ENCODE measurements around the gene MCM7. TPM values are rescaled to one million over a fixed set of nuclear protein-coding genes. Genes with fewer than 3 reads are reported as not detected.

MCM7 gene
- total RNA-seq, 2 experiments from 2014 or later: 54.5 to 56.0 TPM

DNA sequence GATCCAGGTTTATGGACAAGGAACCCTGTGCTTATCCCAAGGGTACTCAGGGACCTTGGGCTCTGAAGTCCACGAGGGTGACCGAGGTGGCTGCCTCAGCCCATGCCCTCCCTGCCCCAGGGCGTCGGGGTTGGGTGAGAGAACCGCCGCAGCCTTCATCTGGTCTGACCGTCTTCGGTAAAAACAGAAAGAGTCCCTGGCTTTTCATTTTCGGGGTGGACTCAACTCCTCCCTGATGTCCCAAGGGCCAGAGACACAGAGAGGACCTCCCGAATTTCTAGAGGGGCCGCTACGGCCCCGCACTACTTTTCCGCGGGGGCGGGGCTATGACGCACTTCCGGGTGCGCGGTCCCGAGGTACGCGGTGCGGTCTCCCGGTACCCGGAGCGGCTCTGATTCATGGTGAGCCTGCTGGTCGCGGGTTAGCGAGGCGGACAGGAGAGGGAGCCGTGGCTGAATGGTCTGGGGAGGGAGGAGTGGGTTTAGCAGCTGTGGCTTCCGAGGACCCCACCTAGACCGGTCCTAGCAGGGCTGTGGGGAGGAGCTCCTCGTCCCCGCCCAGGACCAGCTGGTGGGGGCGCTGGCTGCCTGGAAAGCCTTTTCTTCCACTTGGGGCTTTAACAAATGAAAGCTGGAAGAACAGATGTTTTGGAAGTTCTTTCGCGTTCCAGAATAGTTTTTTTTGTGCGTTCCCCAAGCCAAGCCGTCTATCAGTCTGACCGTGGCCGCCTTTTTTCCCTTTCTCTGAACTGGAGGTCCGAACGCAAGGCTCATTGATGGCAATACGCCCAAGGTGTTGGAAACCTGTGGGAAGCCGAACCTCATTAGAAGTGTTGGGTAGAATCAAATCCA lies 51.5 kb downstream of the MCM7 start, which contains the start of gene ZSCAN21:
ZSCAN21 (plus strand) TSS at position 334 of the 851 bp plus-strand sequence. CDS start 7,233 bp downstream, outside the sequence.
- Histone ChIP-seq H3K36me3 (ENCODE audit: insufficient read depth, low read length) (no peaks in the 10 kb centered on the region), H3K4me3 (ENCODE audit: low read length) (peak within 1 kb of the TSS; percentile 97), H3K27ac (ENCODE audit: low read depth in 1 of 2, low read length in 2 of 2) (peak within 1 kb of the TSS; percentile 77 to 88), H3K9me3 (ENCODE audit: control insufficient read depth in 1 of 2, insufficient read depth in 1 of 2, low read length in 2 of 2) (no peaks in the 10 kb centered on the region), H3K4me1 (ENCODE audit: insufficient read depth, low read length) (peaks cover 18% of the 10 kb centered on the region), H3K27me3 (ENCODE audit: control insufficient read depth in 1 of 2, insufficient read depth in 2 of 2, low read length in 2 of 2) (no peaks in the 10 kb centered on the region)
- ATAC-seq (ENCODE audit: poor library complexity): peak; percentile 88
- peak; percentile 20 for TF ChIP-seq CTCF (IDR thresholded peaks at IDR 0.05)
- intact Hi-C loops (cut with DNase I, micrococcal nuclease): loop anchor here (1.0 to 10.0 kb wide), 9 partner anchors 31 to 135 kb away; partner anchors contain the start of genes TRIM4 (in 2 of the 2), ZNF3 (in 2 of the 2) and AZGP1 (in 1 of the 2)
- CTCF ChIA-PET: interaction anchor here (0.9 to 1.4 kb wide), 3 partner anchors 9 to 70 kb away, joined by 3 read pairs; partner anchors contain the start of gene CNPY4
- no peaks in the 10 kb centered on the region for H3K9me3 Mint-ChIP-seq
- H3K36me3 Mint-ChIP-seq (ENCODE audit: low read depth): no peaks in the 10 kb centered on the region
- peak within 1 kb of the TSS; percentile 95 for H3K4me3 Mint-ChIP-seq
- peaks cover 25% of the 10 kb centered on the region for H3K4me1 Mint-ChIP-seq (ENCODE audit: low read depth)
- H3K27me3 Mint-ChIP-seq: no peaks in the 10 kb centered on the region
- H3K27ac Mint-ChIP-seq: peak within 1 kb of the TSS; percentile 96
- peak; percentile 59 to 89 (median 74) for DNase-seq
- POLR2A ChIA-PET: interaction anchor here (0.7 to 2.8 kb wide), 14 partner anchors 9 to 537 kb away, joined by 3 to 16 read pairs (median 6); partner anchors contain the start of genes AP4M1, FBXO24, LRCH4 and MBLAC1

DNA sequence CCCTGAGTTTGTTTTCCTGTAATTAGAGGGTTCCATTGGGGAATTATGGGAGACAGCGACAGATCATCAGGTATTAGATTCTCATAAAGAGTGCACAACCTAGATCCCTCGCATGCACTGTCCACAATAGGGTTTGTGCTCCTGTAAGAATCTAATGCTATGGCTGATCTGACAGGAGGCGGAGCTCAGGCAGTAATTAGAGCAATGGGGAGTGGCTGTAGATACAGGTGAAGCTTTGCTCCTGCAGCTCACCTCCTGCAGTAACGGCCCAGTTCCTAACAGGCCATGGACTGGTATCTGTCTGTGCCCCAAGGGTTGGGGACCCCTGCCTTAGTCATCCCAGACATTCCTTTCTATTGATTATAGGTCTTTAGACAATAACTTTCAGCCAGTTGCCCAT lies 52.5 kb downstream of the MCM7 start:
- peak in 1 of 14 experiments; percentile 7 for DNase-seq
- H3K27me3 ChIP-seq (ENCODE audit: control insufficient read depth in 1 of 2, insufficient read depth in 2 of 2, low read length in 2 of 2): no peaks in the 10 kb centered on the region
- Mint-ChIP-seq H3K4me3 (peak overlapping the region; percentile 95), H3K9me3 (no peaks in the 10 kb centered on the region), H3K4me1 (ENCODE audit: low read depth) (peaks cover 25% of the 10 kb centered on the region), H3K27ac (peak overlapping the region; percentile 96), H3K27me3 (no peaks in the 10 kb centered on the region), H3K36me3 (ENCODE audit: low read depth) (no peaks in the 10 kb centered on the region)
- POLR2A ChIA-PET: interaction anchor here (1.7 to 2.8 kb wide), 4 partner anchors 22 to 129 kb away, joined by 5 to 16 read pairs (median 10); partner anchors contain the start of genes AP4M1, MCM7 and TRIM4
- ATAC-seq (ENCODE audit: poor library complexity): no peak
- CTCF ChIA-PET: no interaction called here
- H3K27ac ChIP-seq (ENCODE audit: low read depth in 1 of 2, low read length in 2 of 2): no peak overlapping the region
- no peaks in the 10 kb centered on the region for H3K36me3 ChIP-seq (ENCODE audit: insufficient read depth, low read length)
- no peak for TF ChIP-seq CTCF (IDR thresholded peaks at IDR 0.05)
- H3K4me3 ChIP-seq (ENCODE audit: low read length): no peak overlapping the region
- no peaks in the 10 kb centered on the region for H3K9me3 ChIP-seq (ENCODE audit: control insufficient read depth in 1 of 2, insufficient read depth in 1 of 2, low read length in 2 of 2)
- intact Hi-C loops (cut with DNase I, micrococcal nuclease): loop anchor here (2.0 to 5.0 kb wide), 3 partner anchors 32 to 34 kb away; partner anchors contain the start of gene ZNF3 (in 2 of the 2)
- H3K4me1 ChIP-seq (ENCODE audit: insufficient read depth, low read length): peaks cover 20% of the 10 kb centered on the region

- POLR2A ChIA-PET: interaction anchor here (0.8 kb wide), 1 partner anchor 17 kb away, joined by 3 read pairs; no protein-coding TSS in a partner anchor
- intact Hi-C loops (cut with DNase I, micrococcal nuclease): loop anchor here in 1 of 2 experiments (5.0 kb wide), 1 partner anchor 38 kb away; the partner anchor contains the start of gene ZNF3
- DNase-seq (peak in 4 of 14 experiments; percentile 12 to 44 (median 32)), ATAC-seq (ENCODE audit: poor library complexity) (no peak)
- peaks cover 16% of the 10 kb centered on the region for H3K4me1 ChIP-seq (ENCODE audit: insufficient read depth, low read length)
- no peak overlapping the region for H3K4me3 ChIP-seq (ENCODE audit: low read length)
- H3K4me3 Mint-ChIP-seq: no peak overlapping the region
- no peak overlapping the region for H3K27ac Mint-ChIP-seq
- CTCF ChIA-PET: no interaction called here
- no peaks in the 10 kb centered on the region for H3K27me3 ChIP-seq (ENCODE audit: control insufficient read depth in 1 of 2, insufficient read depth in 2 of 2, low read length in 2 of 2)
- H3K36me3 ChIP-seq (ENCODE audit: insufficient read depth, low read length): no peaks in the 10 kb centered on the region
- peaks cover 28% of the 10 kb centered on the region for H3K4me1 Mint-ChIP-seq (ENCODE audit: low read depth)
- no peaks in the 10 kb centered on the region for H3K36me3 Mint-ChIP-seq (ENCODE audit: low read depth)
- H3K27me3 Mint-ChIP-seq: no peaks in the 10 kb centered on the region
- H3K9me3 ChIP-seq (ENCODE audit: control insufficient read depth in 1 of 2, insufficient read depth in 1 of 2, low read length in 2 of 2): no peaks in the 10 kb centered on the region
- no peak for TF ChIP-seq CTCF (IDR thresholded peaks at IDR 0.05)
- H3K9me3 Mint-ChIP-seq: no peaks in the 10 kb centered on the region
- no peak overlapping the region for H3K27ac ChIP-seq (ENCODE audit: low read depth in 1 of 2, low read length in 2 of 2)
Observed at GRCh38 chr7:100044718-100045117, 56.5 kb downstream of the MCM7 start.

Small RNA genes within 50 kb of the gene (microRNA-seq; reads per million reads assigned to microRNA genes)
- gene MIR106B (ENCODE audit: borderline microRNAs expressed, borderline replicate concordance) (4,594 reads per million, percentile 94 among the genes with 10 or more reads in this experiment), gene MIR25 (ENCODE audit: borderline microRNAs expressed, borderline replicate concordance) (745 reads per million, percentile 83 among the genes with 10 or more reads in this experiment), gene MIR93 (ENCODE audit: borderline microRNAs expressed, borderline replicate concordance) (2,197 reads per million, percentile 91 among the genes with 10 or more reads in this experiment)

Other genes starting within 250 kb of the MCM7 start
- gene OR2AE1, start 224.4 kb downstream of the MCM7 start, total RNA-seq: not detected
- gene TRIM4, start 181.9 kb downstream of the MCM7 start, total RNA-seq: 10 to 100 TPM; 22.8 to 23.1 TPM
- gene GJC3, start 171.8 kb downstream of the MCM7 start, total RNA-seq: under 1 TPM; 0.25 to 0.36 TPM
- gene AZGP1, start 125.4 kb downstream of the MCM7 start, total RNA-seq: not detected
- gene ZKSCAN1, start 85.8 kb downstream of the MCM7 start, total RNA-seq: 10 to 100 TPM; 42.3 to 45.0 TPM
- 1 to 10 TPM; 2.0 to 2.7 TPM for gene ZSCAN21, start 51.6 kb downstream of the MCM7 start, total RNA-seq
- gene ZNF3, start 19.7 kb downstream of the MCM7 start, total RNA-seq: 10 to 100 TPM; 38.3 to 40.3 TPM
- gene COPS6, start 12.4 kb downstream of the MCM7 start, total RNA-seq: 10 to 100 TPM; 79.0 to 83.9 TPM
- 1 to 10 TPM; 2.8 to 4.0 TPM for gene AP4M1, start 246 bp upstream of the MCM7 start, total RNA-seq
- 10 to 100 TPM; 34.8 to 37.4 TPM for gene TAF6, start 18.0 kb upstream of the MCM7 start, total RNA-seq
- 10 to 100 TPM; 22.5 to 25.6 TPM for gene CNPY4, start 18.2 kb upstream of the MCM7 start, total RNA-seq
- 1 to 10 TPM; 3.7 to 4.4 TPM for gene MBLAC1, start 25.6 kb upstream of the MCM7 start, total RNA-seq
- gene LAMTOR4, start 47.5 kb upstream of the MCM7 start, total RNA-seq: 100 to 1,000 TPM; 107 to 125 TPM
- gene TRAPPC14, start 57.3 kb upstream of the MCM7 start, total RNA-seq: 10 to 100 TPM; 37.9 to 42.6 TPM
- 10 to 100 TPM; 12.7 to 13.2 TPM for gene GAL3ST4, start 67.2 kb upstream of the MCM7 start, total RNA-seq
- gene GPC2, start 76.0 kb upstream of the MCM7 start, total RNA-seq: 10 to 100 TPM; 16.4 to 18.7 TPM
- 1 to 10 TPM; 4.0 to 5.5 TPM for gene STAG3, start 76.5 kb upstream of the MCM7 start, total RNA-seq
- 10 to 100 TPM; 30.1 to 33.2 TPM for gene PVRIG, start 118.6 kb upstream of the MCM7 start, total RNA-seq
- gene SPDYE3, start 206.3 kb upstream of the MCM7 start, total RNA-seq: not detected

All from CD4-positive, alpha-beta T cell (primary cell).